ENCODE results near the gene LY6G5C. TPM values are rescaled to one million over a fixed set of nuclear protein-coding genes. Genes with fewer than 3 reads are reported as not detected.

The LY6G5C gene
- total and polyA plus RNA-seq, 2 of the 13 experiments (the other 11 are each of a cell fraction or from before 2014, with no cell fraction given): 0.33 to 0.55 TPM

- TF ChIP-seq GLI4 (CRISPR knock-in tag; IDR thresholded peaks at IDR 0.05; ENCODE audit: borderline replicate concordance): no peak
- TF ChIP-seq ZNF777 (CRISPR knock-in tag; IDR thresholded peaks at IDR 0.05): peak; percentile 74; the same call in 1 of the 2 replicates
- TF ChIP-seq AHR (CRISPR knock-in tag; IDR thresholded peaks at IDR 0.05): no peak; the same call in 1 of the 2 replicates
- 0 out of 2 replicates have a peak, but pooled peaks have one; percentile 84 for TF ChIP-seq ZNF256 (CRISPR knock-in tag; conservative IDR thresholded peaks at IDR 0.05)
- peak; percentile 60 for TF ChIP-seq ATF3 (CRISPR knock-in tag; IDR thresholded peaks at IDR 0.05)
- TF ChIP-seq LBX2 (CRISPR knock-in tag; IDR thresholded peaks at IDR 0.05; ENCODE audit: borderline replicate concordance): no peak
- TF ChIP-seq ZNF383 (CRISPR knock-in tag; IDR thresholded peaks at IDR 0.05; ENCODE audit: borderline replicate concordance): no peak
- 0 out of 2 replicates have a peak, but pooled peaks have one; percentile 12 for TF ChIP-seq ZNF558 (CRISPR knock-in tag; IDR thresholded peaks at IDR 0.05; ENCODE audit: borderline replicate concordance)
- TF ChIP-seq AHDC1 (CRISPR knock-in tag; IDR thresholded peaks at IDR 0.05; ENCODE audit: borderline replicate concordance): 0 out of 2 replicates have a peak, but pooled peaks have one; percentile 48
- TF ChIP-seq ELF1 (CRISPR knock-in tag; IDR thresholded peaks at IDR 0.05): peak; percentile 82
- TF ChIP-seq SP140L (CRISPR knock-in tag; IDR thresholded peaks at IDR 0.05; ENCODE audit: borderline replicate concordance): no peak
- peak; percentile 91 for TF ChIP-seq IRF9 (CRISPR knock-in tag; IDR thresholded peaks at IDR 0.05; ENCODE audit: borderline replicate concordance)
- no peak for TF ChIP-seq ZMYM4 (CRISPR knock-in tag; IDR thresholded peaks at IDR 0.05)
- TF ChIP-seq ZUFSP (CRISPR knock-in tag; IDR thresholded peaks at IDR 0.05; ENCODE audit: borderline replicate concordance): no peak
- peak; percentile 88; the same call in 1 of the 2 replicates for TF ChIP-seq BRF2 (CRISPR knock-in tag; IDR thresholded peaks at IDR 0.05)
- TF ChIP-seq RFX3 (CRISPR knock-in tag; IDR thresholded peaks at IDR 0.05): no peak
These were observed 20.2 kb downstream of the LY6G5C start, which contains the start of gene C6orf47 (continued) for GRCh38 chr6:31660381-31661261.
